Vagina (tissue), 2 donors: ENCODE data around the gene GALNT9.

Source experiments
- POLR2AphosphoS5 ChIP-seq, 2 donors: sonication (generic); formaldehyde crosslinking; IDR thresholded peaks; one replicate each; pipeline ENCODE4 v1.9.0; 2017; ENCODE audit warnings: antibody characterized with exemption in 2 of 2, mild to moderate bottlenecking in 2 of 2, low read depth in 1 of 2; ENCODE audit not compliant: insufficient read depth in 1 of 2
- TF ChIP-seq, protein P1 (sequence below), 3 experiments: fragments of 450-650 bp in 2 of 3; fragments of 200-600 bp in 1 of 3; sonication (generic) in 1 of 3; IDR thresholded peaks; one replicate each; pipeline ENCODE4 v1.5.1; 2017 to 2019; ENCODE audit warnings: antibody characterized with exemption in 3 of 3, mild to moderate bottlenecking in 2 of 3, moderate library complexity in 2 of 3

DNA sequence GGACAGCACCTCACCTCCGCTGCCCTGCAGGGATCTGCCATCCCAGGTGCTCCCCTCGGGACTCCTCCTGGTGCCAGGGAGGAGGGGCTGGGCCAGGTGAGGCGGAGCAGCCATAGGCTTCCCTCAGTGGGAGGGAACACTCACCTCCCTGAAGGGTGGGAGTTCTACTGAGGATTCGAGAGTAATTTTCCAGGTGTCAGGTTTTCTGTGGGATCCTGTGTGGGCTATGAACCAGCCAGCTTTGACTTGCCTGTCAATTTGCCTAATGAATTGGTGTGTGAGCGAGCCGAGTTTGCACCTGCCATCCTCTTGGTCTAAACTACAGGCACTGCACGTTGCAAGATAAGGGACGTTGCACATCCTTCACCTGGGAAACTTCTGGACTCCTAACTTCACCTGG, 134.8 kb downstream of the GALNT9 start:
- TF ChIP-seq, protein P1, sequence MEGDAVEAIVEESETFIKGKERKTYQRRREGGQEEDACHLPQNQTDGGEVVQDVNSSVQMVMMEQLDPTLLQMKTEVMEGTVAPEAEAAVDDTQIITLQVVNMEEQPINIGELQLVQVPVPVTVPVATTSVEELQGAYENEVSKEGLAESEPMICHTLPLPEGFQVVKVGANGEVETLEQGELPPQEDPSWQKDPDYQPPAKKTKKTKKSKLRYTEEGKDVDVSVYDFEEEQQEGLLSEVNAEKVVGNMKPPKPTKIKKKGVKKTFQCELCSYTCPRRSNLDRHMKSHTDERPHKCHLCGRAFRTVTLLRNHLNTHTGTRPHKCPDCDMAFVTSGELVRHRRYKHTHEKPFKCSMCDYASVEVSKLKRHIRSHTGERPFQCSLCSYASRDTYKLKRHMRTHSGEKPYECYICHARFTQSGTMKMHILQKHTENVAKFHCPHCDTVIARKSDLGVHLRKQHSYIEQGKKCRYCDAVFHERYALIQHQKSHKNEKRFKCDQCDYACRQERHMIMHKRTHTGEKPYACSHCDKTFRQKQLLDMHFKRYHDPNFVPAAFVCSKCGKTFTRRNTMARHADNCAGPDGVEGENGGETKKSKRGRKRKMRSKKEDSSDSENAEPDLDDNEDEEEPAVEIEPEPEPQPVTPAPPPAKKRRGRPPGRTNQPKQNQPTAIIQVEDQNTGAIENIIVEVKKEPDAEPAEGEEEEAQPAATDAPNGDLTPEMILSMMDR (IDR thresholded peaks at IDR 0.05), result no peak
- no peak for TF ChIP-seq POLR2AphosphoS5 (IDR thresholded peaks at IDR 0.05; ENCODE audit: insufficient read depth in 1 of 2, low read depth in 1 of 2)
